K562 (cell line): ENCODE measurements around the gene EIF2AK2. TPM values are rescaled to one million over a fixed set of nuclear protein-coding genes. Genes with fewer than 3 reads are reported as not detected.

Experiments
- ATAC-seq: fragments of 200-7000 bp; cut with Tn5 transposase; 3 replicates; pipeline ENCODE4 v1.9.1; 2020; ENCODE audit warnings: moderate library complexity
- BruUV-seq: library from RNA; stranded (reverse); fragments of 400-500 nt; replicated peaks from 2 replicates; lab custom pipeline; 2021; lab: Mats Ljungman, UMichigan
- CTCF ChIA-PET: fragments of 300-600 bp; formaldehyde crosslinking; extraction: SDS; loops from one replicate; lab custom pipeline; 2021; ENCODE audit warnings: low intra/inter-chr PET ratio; lab: Yijun Ruan, JAX
- POLR2A ChIA-PET: fragments of 300-600, 350-650 bp; sonication (Branson Sonifier 250); formaldehyde crosslinking; extraction: SDS; loops from one replicate; lab custom pipeline; 2021; ENCODE audit warnings: antibody characterized with exemption, inconsistent platforms; lab: Yijun Ruan, JAX
- DNase-seq, 4 experiments: peaks; one replicate each; pipeline versions ENCODE4 v3.0.0 to v3.0.0-alpha.2; 2011 to 2018; ENCODE audit warnings: low spot score in 3 of 4, mixed read lengths in 3 of 4; ENCODE audit errors: extremely low read depth in 1 of 4
- FAIRE-seq: peaks from 2 replicates; lab custom pipeline; 2011; peaks lifted over from hg19 to GRCh38; lab: Jason Lieb, UNC
- H2AFZ ChIP-seq: 2 replicates; pipeline ENCODE4 v1.6.0; 2011; ENCODE audit warnings: low read depth, low read length, control low read depth, inconsistent platforms
- H3K27ac ChIP-seq: fragments of 200-600 bp; 3 replicates; pipeline ENCODE4 v1.8.0; 2011; ENCODE audit warnings: low read depth, mild to moderate bottlenecking, control low read depth, inconsistent platforms, low read length, moderate library complexity, mixed read lengths; ENCODE audit errors: extremely low read depth
- H3K27me3 ChIP-seq, 2 experiments: fragments of 300-600 bp in 1 of 2; 2 replicates in 1 of 2; 3 replicates in 1 of 2; pipeline versions ENCODE4 v1.6.0 to v1.8.0; 2011; ENCODE audit warnings: inconsistent platforms in 2 of 2, low read length in 2 of 2, mild to moderate bottlenecking in 1 of 2, mixed read lengths in 1 of 2, moderate library complexity in 1 of 2; ENCODE audit not compliant: control insufficient read depth in 2 of 2, insufficient read depth in 2 of 2
- H3K36me3 ChIP-seq: fragments of 300-600 bp; 3 replicates; pipeline ENCODE4 v1.8.0; 2011; ENCODE audit warnings: mild to moderate bottlenecking, low read length, inconsistent platforms; ENCODE audit not compliant: control insufficient read depth, insufficient read depth
- H3K4me1 ChIP-seq, 2 experiments: fragments of 200-600 bp in 1 of 2; replicated peaks in 1 of 2; 2 replicates in 1 of 2; 3 replicates in 1 of 2; pipeline versions ENCODE4 v1.5.1 to v1.8.0; 2011; ENCODE audit warnings: inconsistent platforms in 2 of 2, low read length in 2 of 2, mild to moderate bottlenecking in 1 of 2, mixed read lengths in 1 of 2, moderate library complexity in 1 of 2; ENCODE audit not compliant: control insufficient read depth in 2 of 2, insufficient read depth in 2 of 2
- H3K4me2 ChIP-seq: 2 replicates; pipeline ENCODE4 v1.6.1; 2011; ENCODE audit warnings: low read length, control low read depth, inconsistent platforms, mixed read lengths; ENCODE audit not compliant: insufficient read depth
- H3K4me3 ChIP-seq: fragments of 200-600 bp; sonication (generic), shearing (Covaris generic); 2 replicates; pipeline ENCODE4 v1.5.1; 2016; ENCODE audit warnings: control low read depth, inconsistent platforms
- H3K79me2 ChIP-seq: fragments of 200-600 bp; 3 replicates; pipeline ENCODE4 v1.8.0; 2011; ENCODE audit warnings: low read length, inconsistent platforms; ENCODE audit not compliant: control insufficient read depth, insufficient read depth
- H3K9ac ChIP-seq, 2 experiments: 2 replicates each; pipeline versions ENCODE4 v1.6.0 to v1.6.1; 2011; ENCODE audit warnings: low read depth in 2 of 2, low read length in 2 of 2, control low read depth in 1 of 2, inconsistent platforms in 1 of 2, mild to moderate bottlenecking in 1 of 2, mixed read lengths in 1 of 2; ENCODE audit not compliant: insufficient read depth in 1 of 2
- H3K9me1 ChIP-seq: one replicate; pipeline ENCODE4 v1.6.0; 2011; ENCODE audit warnings: inconsistent platforms, mild to moderate bottlenecking, low read length, moderate library complexity; ENCODE audit not compliant: control insufficient read depth, insufficient read depth
- H3K9me3 ChIP-seq: replicated peaks from 2 replicates; pipeline ENCODE4 v1.5.1; 2011; ENCODE audit warnings: low read depth, low read length, inconsistent platforms; ENCODE audit not compliant: control insufficient read depth, insufficient read depth
- H4K20me1 ChIP-seq: replicated peaks from 2 replicates; pipeline ENCODE4 v1.6.1; 2011; ENCODE audit warnings: low read length, inconsistent platforms, mixed read lengths; ENCODE audit not compliant: control insufficient read depth, insufficient read depth
- ELF1 ChIP-seq: fragments of 200-800 bp; sonication (Bioruptor generic); IDR thresholded peaks from 2 replicates; pipeline ENCODE4 v1.6.1; 2016; ENCODE audit warnings: missing genetic modification characterization, missing compliant biosample characterization
- FOXK2 ChIP-seq, 2 experiments: fragments of 450-650 bp; IDR thresholded peaks in 1 of 2; conservative IDR thresholded peaks in 1 of 2; 2 replicates each; pipeline ENCODE4 v1.6.1; 2016; ENCODE audit warnings: low read depth in 2 of 2, mild to moderate bottlenecking in 1 of 2
- HNRNPUL1 ChIP-seq: fragments of 200-400 bp; formaldehyde crosslinking; IDR thresholded peaks from 2 replicates; pipeline ENCODE4 v1.6.1; 2017; ENCODE audit warnings: low read length
- MEF2A ChIP-seq: IDR thresholded peaks from 2 replicates; pipeline ENCODE4 v1.6.1; 2011; ENCODE audit warnings: low read depth, mild to moderate bottlenecking, low read length, moderate library complexity; ENCODE audit not compliant: control insufficient read depth
- NFIC ChIP-seq: fragments of 450-650 bp; IDR thresholded peaks from 2 replicates; pipeline ENCODE4 v1.6.1; 2017; ENCODE audit warnings: mild to moderate bottlenecking, inconsistent platforms
- NUFIP1 ChIP-seq: fragments of 450-650 bp; IDR thresholded peaks from 2 replicates; pipeline ENCODE4 v1.6.1; 2018; ENCODE audit not compliant: partially characterized antibody
- SAFB ChIP-seq: fragments of 200-400 bp; formaldehyde crosslinking; IDR thresholded peaks from 2 replicates; pipeline ENCODE4 v1.6.1; 2017; ENCODE audit warnings: low read depth, low read length, borderline replicate concordance
- SUPT5H ChIP-seq: fragments of 450-650 bp; IDR thresholded peaks from 2 replicates; pipeline ENCODE4 v1.6.1; 2016
- ZFP91 ChIP-seq: sonication (generic); formaldehyde crosslinking; IDR thresholded peaks from 2 replicates; pipeline ENCODE4 v1.8.0; 2022; ENCODE audit warnings: mild to moderate bottlenecking, missing genetic modification reagents
- ZNF174 ChIP-seq: fragments of 250-450 bp; sonication (Bioruptor Pico); IDR thresholded peaks from 2 replicates; pipeline ENCODE4 v1.4.0; 2020; ENCODE audit warnings: mild to moderate bottlenecking
- ZNF263 ChIP-seq: sonication (generic); formaldehyde crosslinking; IDR thresholded peaks from 2 replicates; pipeline ENCODE4 v1.8.0; 2022; ENCODE audit warnings: mild to moderate bottlenecking, missing genetic modification reagents, borderline replicate concordance
- WGBS: fragments of 100-300 bp; shearing (Covaris generic); methylation state at CpG from one replicate; pipeline ENCODE4 v1.1.6; 2016; ENCODE audit warnings: low coverage, mixed read lengths; ENCODE audit not compliant: insufficient coverage; ENCODE audit errors: missing lambda C conversion rate; 5-methylcytosine and 5-hydroxymethylcytosine counted together
- in situ Hi-C: fragments of 300-500 bp; cut with MboI; formaldehyde crosslinking; loops from 4 replicates; pipeline ENCODE4 v1.15.0; 2018; ENCODE audit warnings: inconsistent platforms, mixed read lengths
- intact Hi-C: fragments of 100-400 bp; cut with micrococcal nuclease; formaldehyde crosslinking; loops from 2 replicates; pipeline ENCODE4 v1.14.2; 2022
- polyA plus RNA-seq, 8 experiments: library from polyadenylated mRNA; depleted of rRNA in 4 of 8; stranded (reverse) in 5 of 8; unstranded in 3 of 8; fragments of >200 nt; fragmentation: Nextera tagmentation in 2 of 8; fragmentation: Illumina TruSeq in 1 of 8; extraction: Ambion mirVana in 2 of 8; extraction: Trizol in 1 of 8; gene quantifications; 2 replicates each; pipeline versions ENCODE4 v1.2.1 to v1.2.3, GENCODE V29; 2011 to 2014; ENCODE audit warnings: inconsistent platforms in 1 of 8, missing spikeins in 1 of 8
- total RNA-seq, 7 experiments: library from RNA; depleted of rRNA in 6 of 7; stranded (reverse); fragments of >200 nt in 6 of 7; fragmentation: Illumina TruSeq in 2 of 7; extraction: Trizol in 2 of 7; gene quantifications; 2 replicates each; pipeline versions ENCODE4 v1.2.1 to v1.2.3, GENCODE V29; 2011 to 2021; ENCODE audit warnings: low replicate concordance in 1 of 7

EIF2AK2 gene
- total and polyA plus RNA-seq, 9 of the 15 experiments (the other 6 are each of a cell fraction or from before 2014, with no cell fraction given), result 3.8 to 19.5 (median 13.3) TPM

DNA sequence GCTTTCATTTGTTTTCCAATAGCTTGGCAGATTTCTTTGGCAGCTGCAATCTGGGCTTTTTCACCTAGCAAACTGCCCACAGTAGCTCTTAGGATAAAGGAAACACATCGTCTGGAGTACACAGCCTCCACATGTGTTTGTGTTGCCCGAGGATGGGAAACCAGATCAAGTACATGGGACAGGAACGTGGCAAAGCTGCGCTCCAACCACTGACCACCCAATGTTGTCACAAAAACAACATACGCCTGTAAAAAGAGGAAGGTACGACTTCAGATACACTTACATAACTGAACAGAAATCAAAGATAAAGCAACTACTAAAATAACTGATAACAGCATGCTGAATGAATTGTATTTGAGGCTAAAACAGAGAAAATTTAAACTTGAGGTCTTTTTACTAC lies 88.1 kb downstream of the EIF2AK2 start:
- ATAC-seq, result no peak

More for the DNA sequence above, 88.1 kb downstream of the EIF2AK2 start:
- intact Hi-C loops, result no loop called here
- DNase-seq, result no peak
- ChIA-PET POLR2A (interaction anchor here (1.1 kb wide), 1 partner anchor 9 kb away, joined by 3 read pairs; no protein-coding TSS in a partner anchor), CTCF (no interaction called here)
- H3K9me1 ChIP-seq, result no peaks in the 10 kb centered on the region
- in situ Hi-C loops, result no loop called here
- BruUV-seq, result no TSS peak
- no peaks in the 10 kb centered on the region for H3K27me3 ChIP-seq
- H3K27ac ChIP-seq, result no peak overlapping the region
- H3K9me3 ChIP-seq, result no peaks in the 10 kb centered on the region
- FAIRE-seq, result no peak
- H3K4me2 ChIP-seq, result no peak overlapping the region
- no peaks in the 10 kb centered on the region for H3K79me2 ChIP-seq
- no peaks in the 10 kb centered on the region for H3K4me1 ChIP-seq
- no peaks in the 10 kb centered on the region for H4K20me1 ChIP-seq
- WGBS, result 74% methylated on average over 6 of the region's 6 CpGs
- no peak overlapping the region for H3K9ac ChIP-seq
- no peak overlapping the region for H2AFZ ChIP-seq
- TF ChIP-seq ZFP91 (CRISPR knock-in tag) (no peak), MEF2A (no peak), SAFB (no peak), HNRNPUL1 (no peak), ELF1 (tag) (no peak), SUPT5H (no peak), ZNF174 (CRISPR knock-in tag) (no peak), FOXK2 (conservative IDR thresholded peaks at IDR 0.05 in 1 of 2, IDR thresholded peaks at IDR 0.05 in 1 of 2; ENCODE audit: low read depth in 2 of 2) (no peak), ZNF263 (CRISPR knock-in tag) (no peak), NUFIP1 (no peak), NFIC (no peak)
- TF ChIP-seq, all 486 proteins: peak for 0
- no peak overlapping the region for H3K4me3 ChIP-seq
- H3K36me3 ChIP-seq, result peaks cover 56% of the 10 kb centered on the region; the same call in 2 of the 3 replicates
